Rectal smooth muscle tissue (tissue), 1 donor: ENCODE measurements around the gene KIF9.
"Not testable (repeated sequence)": the region's sequence is repeated elsewhere in the genome, so short reads cannot be mapped to it uniquely, and the experiment has no call there.

ENCODE experiments used
- H3K27ac ChIP-seq: one replicate; pipeline ENCODE4 v1.7.0; 2013; ENCODE audit warnings: low read depth, low read length, inconsistent platforms
- H3K27me3 ChIP-seq: one replicate; pipeline ENCODE4 v1.7.0; 2013; ENCODE audit warnings: low read length; ENCODE audit not compliant: control insufficient read depth, insufficient read depth
- H3K36me3 ChIP-seq: one replicate; pipeline ENCODE4 v1.7.0; 2013; ENCODE audit warnings: low read length; ENCODE audit not compliant: control insufficient read depth, insufficient read depth
- H3K4me1 ChIP-seq: one replicate; pipeline ENCODE4 v1.7.0; 2013; ENCODE audit warnings: low read length; ENCODE audit not compliant: control insufficient read depth, insufficient read depth
- H3K4me3 ChIP-seq: one replicate; pipeline ENCODE4 v1.7.0; 2013; ENCODE audit warnings: low read length
- H3K9ac ChIP-seq: one replicate; pipeline ENCODE4 v1.7.0; 2013; ENCODE audit warnings: low read length

Gene KIF9, protein sequence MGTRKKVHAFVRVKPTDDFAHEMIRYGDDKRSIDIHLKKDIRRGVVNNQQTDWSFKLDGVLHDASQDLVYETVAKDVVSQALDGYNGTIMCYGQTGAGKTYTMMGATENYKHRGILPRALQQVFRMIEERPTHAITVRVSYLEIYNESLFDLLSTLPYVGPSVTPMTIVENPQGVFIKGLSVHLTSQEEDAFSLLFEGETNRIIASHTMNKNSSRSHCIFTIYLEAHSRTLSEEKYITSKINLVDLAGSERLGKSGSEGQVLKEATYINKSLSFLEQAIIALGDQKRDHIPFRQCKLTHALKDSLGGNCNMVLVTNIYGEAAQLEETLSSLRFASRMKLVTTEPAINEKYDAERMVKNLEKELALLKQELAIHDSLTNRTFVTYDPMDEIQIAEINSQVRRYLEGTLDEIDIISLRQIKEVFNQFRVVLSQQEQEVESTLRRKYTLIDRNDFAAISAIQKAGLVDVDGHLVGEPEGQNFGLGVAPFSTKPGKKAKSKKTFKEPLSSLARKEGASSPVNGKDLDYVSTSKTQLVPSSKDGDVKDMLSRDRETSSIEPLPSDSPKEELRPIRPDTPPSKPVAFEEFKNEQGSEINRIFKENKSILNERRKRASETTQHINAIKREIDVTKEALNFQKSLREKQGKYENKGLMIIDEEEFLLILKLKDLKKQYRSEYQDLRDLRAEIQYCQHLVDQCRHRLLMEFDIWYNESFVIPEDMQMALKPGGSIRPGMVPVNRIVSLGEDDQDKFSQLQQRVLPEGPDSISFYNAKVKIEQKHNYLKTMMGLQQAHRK

GRCh38 chr3:47282424-47283192 is at the start of gene KIF9, which contains the start of gene KLHL18:
KIF9 (minus strand) TSS chr3:47282799; CDS start chr3:47277374, 5,425 bp downstream.
KLHL18 (plus strand) TSS chr3:47282944; CDS start chr3:47282966, 22 bp downstream.
- Histone ChIP-seq H3K9ac (peak within 1 kb of the TSS; percentile 86), H3K4me3 (peak within 1 kb of the TSS; percentile 95), H3K27ac (peak within 1 kb of the TSS; percentile 98), H3K27me3 (no peaks in the 10 kb centered on the region), H3K36me3 (no peaks in the 10 kb centered on the region), H3K4me1 (peaks cover 9% of the 10 kb centered on the region)

DNA sequence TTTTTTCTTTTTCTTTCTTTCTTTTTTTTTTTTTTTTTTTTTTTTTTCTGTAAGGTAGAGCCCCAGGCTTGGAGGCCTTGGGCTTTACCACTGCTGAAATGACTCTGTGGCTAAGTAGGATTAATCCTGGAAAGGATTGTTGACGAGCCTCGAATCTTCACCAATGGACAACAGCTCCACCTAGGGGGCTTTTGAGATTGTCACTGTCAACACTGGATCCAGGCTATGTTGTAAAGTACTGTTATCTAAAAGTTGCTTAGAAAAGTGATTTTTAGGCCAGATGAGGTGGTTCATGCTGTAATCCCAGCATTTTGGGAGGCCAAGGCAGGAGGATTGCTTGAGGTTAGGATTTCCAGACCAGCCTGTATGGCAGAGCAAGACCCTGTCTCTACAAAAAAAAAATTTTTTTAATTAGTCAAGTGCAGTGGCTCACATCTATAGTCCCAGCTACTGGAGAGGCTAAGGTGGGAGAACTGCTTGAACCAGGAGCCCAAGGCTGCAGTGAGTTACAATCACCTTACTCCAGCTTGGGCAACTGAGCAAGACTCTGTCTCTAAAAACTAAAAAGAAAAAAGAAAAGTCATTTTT is 41.8 kb upstream of the KIF9 start:
- no peak overlapping the region for H3K4me3 ChIP-seq
- no peak overlapping the region for H3K27ac ChIP-seq
- H3K36me3 ChIP-seq, result peaks cover 28% of the 10 kb centered on the region
- H3K9ac ChIP-seq, result no peak overlapping the region
- H3K4me1 ChIP-seq, result no peaks in the 10 kb centered on the region
- H3K27me3 ChIP-seq, result no peaks in the 10 kb centered on the region

GRCh38 chr3:47323431-47324277 is 41.1 kb upstream of the KIF9 start:
- Histone ChIP-seq H3K9ac (no peak overlapping the region), H3K27ac (no peak overlapping the region), H3K4me1 (no peaks in the 10 kb centered on the region), H3K36me3 (peaks cover 28% of the 10 kb centered on the region), H3K27me3 (no peaks in the 10 kb centered on the region), H3K4me3 (no peak overlapping the region)

- H3K27me3 ChIP-seq, result no peaks in the 10 kb centered on the region
- no peak overlapping the region for H3K9ac ChIP-seq
- H3K4me1 ChIP-seq, result no peaks in the 10 kb centered on the region
- peaks cover 18% of the 10 kb centered on the region for H3K36me3 ChIP-seq
- no peak overlapping the region for H3K27ac ChIP-seq
- no peak overlapping the region for H3K4me3 ChIP-seq
These were observed 37.4 kb upstream of the KIF9 start for GRCh38 chr3:47319956-47320355.

DNA sequence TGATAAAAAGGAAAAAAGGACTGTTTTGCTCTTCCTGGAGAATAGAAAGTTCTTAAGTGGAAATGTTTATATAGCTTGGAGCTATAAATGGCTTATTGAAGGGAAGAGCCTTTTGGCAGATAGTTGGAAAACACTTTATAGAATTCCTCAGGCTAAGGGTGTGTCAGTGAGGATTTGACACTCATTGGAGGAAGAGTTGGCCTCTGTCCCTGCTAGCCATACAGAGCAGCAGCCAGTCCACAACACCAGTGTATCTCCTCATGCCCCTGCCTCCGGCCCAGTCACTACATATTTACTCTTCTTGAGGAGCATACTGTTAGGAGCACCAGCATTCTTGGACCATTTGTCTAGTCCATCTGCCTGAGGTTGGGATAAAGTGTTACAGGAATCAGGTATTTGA is 36.3 kb upstream of the KIF9 start:
- peaks cover 17% of the 10 kb centered on the region for H3K36me3 ChIP-seq
- H3K27ac ChIP-seq, result no peak overlapping the region
- H3K27me3 ChIP-seq, result no peaks in the 10 kb centered on the region
- H3K4me1 ChIP-seq, result no peaks in the 10 kb centered on the region
- H3K9ac ChIP-seq, result no peak overlapping the region
- H3K4me3 ChIP-seq, result no peak overlapping the region

DNA sequence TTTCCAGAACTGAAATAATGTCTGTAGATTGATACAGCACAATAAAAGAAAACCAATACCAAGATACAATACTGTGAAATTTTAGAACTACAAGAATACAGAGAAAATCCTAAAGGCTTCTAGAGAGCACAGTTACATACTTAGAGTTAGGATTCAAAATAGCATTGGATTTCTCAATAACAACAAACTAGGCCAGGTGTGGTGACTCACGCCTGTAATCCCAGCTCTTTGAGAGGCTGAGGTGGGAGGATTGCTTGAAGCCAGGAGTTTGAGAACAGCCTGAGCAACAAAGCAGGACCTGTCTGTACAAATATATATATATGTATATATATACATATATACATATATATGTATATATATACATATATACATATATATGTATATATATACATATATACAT is 33.6 kb upstream of the KIF9 start:
- H3K27ac ChIP-seq, H3K9ac ChIP-seq, H3K4me1 ChIP-seq, H3K36me3 ChIP-seq, H3K4me3 ChIP-seq, H3K27me3 ChIP-seq: not testable (repeated sequence)

GRCh38 chr3:47315069-47315647 is 32.6 kb upstream of the KIF9 start:
- Histone ChIP-seq H3K27ac (no peak overlapping the region), H3K27me3 (no peaks in the 10 kb centered on the region), H3K4me1 (no peaks in the 10 kb centered on the region), H3K4me3 (no peak overlapping the region), H3K9ac (no peak overlapping the region), H3K36me3 (peaks cover 3% of the 10 kb centered on the region)

- Histone ChIP-seq H3K4me3 (no peak overlapping the region), H3K27me3 (no peaks in the 10 kb centered on the region), H3K36me3 (no peaks in the 10 kb centered on the region), H3K27ac (no peak overlapping the region), H3K9ac (no peak overlapping the region), H3K4me1 (no peaks in the 10 kb centered on the region)
These were observed 31.6 kb upstream of the KIF9 start for GRCh38 chr3:47314056-47314764.

GRCh38 chr3:47313341-47314055 is 30.9 kb upstream of the KIF9 start:
- H3K9ac ChIP-seq, result no peak overlapping the region
- no peak overlapping the region for H3K27ac ChIP-seq
- H3K27me3 ChIP-seq, result no peaks in the 10 kb centered on the region
- H3K4me3 ChIP-seq, result no peak overlapping the region
- H3K36me3 ChIP-seq, result no peaks in the 10 kb centered on the region
- H3K4me1 ChIP-seq, result no peaks in the 10 kb centered on the region

GRCh38 chr3:47310391-47310790 is 27.8 kb upstream of the KIF9 start:
- H3K27ac ChIP-seq, result no peak overlapping the region
- no peaks in the 10 kb centered on the region for H3K27me3 ChIP-seq
- H3K9ac ChIP-seq, result no peak overlapping the region
- no peaks in the 10 kb centered on the region for H3K36me3 ChIP-seq
- no peak overlapping the region for H3K4me3 ChIP-seq
- H3K4me1 ChIP-seq, result no peaks in the 10 kb centered on the region
